Neural cell (in vitro differentiated cells): ENCODE data around the gene CENPL. TPM values are rescaled to one million over a fixed set of nuclear protein-coding genes. Genes with fewer than 3 reads are reported as not detected.

ENCODE experiments used
- H2AFZ ChIP-seq: fragments of 200-600, 300-800 bp; sonication (generic), shearing (Covaris generic); 2 replicates; pipeline ENCODE4 v1.6.0; 2014; ENCODE audit warnings: low read depth, mild to moderate bottlenecking, antibody characterized with exemption, low read length, moderate library complexity
- H3F3A ChIP-seq: fragments of 200-600 bp; shearing (Covaris generic); 2 replicates; pipeline ENCODE4 v1.6.1; 2016; ENCODE audit warnings: mild to moderate bottlenecking, moderate library complexity, mixed read lengths, antibody characterized with exemption, low read length; ENCODE audit not compliant: insufficient read depth, poor library complexity, severe bottlenecking
- H3K27ac ChIP-seq: fragments of 200-600, 300-800 bp; sonication (generic), shearing (Covaris generic); 2 replicates; pipeline ENCODE4 v1.5.1; 2014; ENCODE audit warnings: mild to moderate bottlenecking, low read length, moderate library complexity
- H3K27me3 ChIP-seq: fragments of 300-800, 200-600 bp; sonication (generic), shearing (Covaris generic); 2 replicates; pipeline ENCODE4 v1.6.0; 2014; ENCODE audit warnings: mild to moderate bottlenecking, low read depth, low read length, moderate library complexity; ENCODE audit not compliant: insufficient read depth
- H3K36me3 ChIP-seq: fragments of 300-800, 200-600 bp; sonication (generic), shearing (Covaris generic); 2 replicates; pipeline ENCODE4 v1.5.1; 2014; ENCODE audit warnings: mild to moderate bottlenecking, antibody characterized with exemption, low read length, moderate library complexity; ENCODE audit not compliant: insufficient read depth
- H3K4me2 ChIP-seq: fragments of 300-800, 200-600 bp; sonication (generic), shearing (Covaris generic); 2 replicates; pipeline ENCODE4 v1.6.0; 2014; ENCODE audit warnings: mild to moderate bottlenecking, low read length
- H3K4me3 ChIP-seq: fragments of 300-800, 200-600 bp; sonication (generic), shearing (Covaris generic); 2 replicates; pipeline ENCODE4 v1.5.1; 2014; ENCODE audit warnings: mild to moderate bottlenecking, low read length, moderate library complexity
- H3K79me2 ChIP-seq: fragments of 200-600 bp; shearing (Covaris generic); replicated peaks from 2 replicates; pipeline ENCODE4 v1.6.0; 2014; ENCODE audit warnings: mild to moderate bottlenecking, low read length, moderate library complexity; ENCODE audit not compliant: insufficient read depth
- H3K9ac ChIP-seq: fragments of 300-800, 200-600 bp; sonication (generic), shearing (Covaris generic); 2 replicates; pipeline ENCODE4 v1.6.1; 2016; ENCODE audit warnings: mild to moderate bottlenecking, low read length, mixed read lengths
- H3K9me2 ChIP-seq: fragments of 200-600 bp; shearing (Covaris generic); 2 replicates; pipeline ENCODE4 v1.6.1; 2016; ENCODE audit warnings: mild to moderate bottlenecking, low read length, mixed read lengths; ENCODE audit not compliant: insufficient read depth
- H3K9me3 ChIP-seq: fragments of 200-600, 300-800 bp; sonication (generic), shearing (Covaris generic); 2 replicates; pipeline ENCODE4 v1.6.1; 2016; ENCODE audit warnings: mild to moderate bottlenecking, mixed run types, low read length, moderate library complexity, mixed read lengths
- H4K20me1 ChIP-seq: fragments of 200-600 bp; shearing (Covaris generic); 2 replicates; pipeline ENCODE4 v1.6.1; 2016; ENCODE audit warnings: mild to moderate bottlenecking, mixed run types; ENCODE audit not compliant: insufficient read depth
- CTCF ChIP-seq: fragments of 450-650 bp; IDR thresholded peaks from 2 replicates; pipeline ENCODE4 v1.5.1; 2014; ENCODE audit warnings: antibody characterized with exemption, mild to moderate bottlenecking, moderate library complexity; ENCODE audit not compliant: poor library complexity, severe bottlenecking
- EP300 ChIP-seq: fragments of 450-650 bp; conservative IDR thresholded peaks from 2 replicates; pipeline ENCODE4 v1.6.1; 2014; ENCODE audit warnings: antibody characterized with exemption, mild to moderate bottlenecking, moderate library complexity; ENCODE audit not compliant: poor library complexity, severe bottlenecking
- EZH2 ChIP-seq: fragments of 200-600, 300-800 bp; shearing (Covaris generic), sonication (generic); IDR thresholded peaks from 2 replicates; pipeline ENCODE4 v1.6.1; 2014; ENCODE audit warnings: antibody characterized with exemption, low read length, borderline replicate concordance, mild to moderate bottlenecking; ENCODE audit not compliant: insufficient read depth, poor library complexity, severe bottlenecking
- MXI1 ChIP-seq: fragments of 450-650 bp; conservative IDR thresholded peaks from 2 replicates; pipeline ENCODE4 v1.6.1; 2014; ENCODE audit warnings: antibody characterized with exemption, mild to moderate bottlenecking; ENCODE audit not compliant: poor library complexity, severe bottlenecking
- POLR2AphosphoS5 ChIP-seq: IDR thresholded peaks from 2 replicates; pipeline ENCODE4 v1.6.1; 2012
- RAD21 ChIP-seq: fragments of 450-650 bp; conservative IDR thresholded peaks from 2 replicates; pipeline ENCODE4 v1.6.1; 2014; ENCODE audit warnings: antibody characterized with exemption, mild to moderate bottlenecking, moderate library complexity
- REST ChIP-seq: IDR thresholded peaks from 2 replicates; pipeline ENCODE4 v1.6.1; 2012; ENCODE audit warnings: borderline replicate concordance
- SMC3 ChIP-seq: fragments of 450-650 bp; conservative IDR thresholded peaks from 2 replicates; pipeline ENCODE4 v1.6.1; 2014; ENCODE audit warnings: antibody characterized with exemption, mild to moderate bottlenecking, moderate library complexity; ENCODE audit not compliant: poor library complexity
- TAF1 ChIP-seq: IDR thresholded peaks from 2 replicates; pipeline ENCODE4 v1.6.1; 2012; ENCODE audit warnings: low read depth
- polyA plus RNA-seq: library from polyadenylated mRNA; depleted of rRNA; stranded (reverse); fragments of >200 nt; gene quantifications from 2 replicates; pipeline ENCODE4 v1.2.3, GENCODE V29; 2014

The CENPL gene
- polyA plus RNA-seq, 1 donor from 2014 or later: 6.4 TPM

- Histone ChIP-seq H3K9ac (peak within 1 kb of the TSS; percentile 95), H3F3A (peaks cover 7% of the 10 kb centered on the region), H3K9me2 (no peaks in the 10 kb centered on the region), H3K27me3 (no peaks in the 10 kb centered on the region), H3K27ac (peak within 1 kb of the TSS; percentile 91), H3K36me3 (peaks cover 6% of the 10 kb centered on the region), H2AFZ (peak within 1 kb of the TSS; percentile 84), H3K79me2 (peaks cover 27% of the 10 kb centered on the region), H3K4me3 (peak within 1 kb of the TSS; percentile 93), H3K4me2 (peak within 1 kb of the TSS; percentile 90), H3K9me3 (no peaks in the 10 kb centered on the region), H4K20me1 (no peaks in the 10 kb centered on the region)
- TF ChIP-seq TAF1 (peak; percentile 95), SMC3 (no peak), EP300 (no peak), CTCF (no peak), EZH2 (no peak), MXI1 (peak; percentile 96), REST (peak; percentile 90), POLR2AphosphoS5 (peak; percentile 98), RAD21 (no peak)
Measured at GRCh38 chr1:173867753-173868265, 43.1 kb upstream of the CENPL start, which contains the start of gene GAS5. GAS5 (minus strand) TSS chr1:173867989.

GRCh38 chr1:173867141-173867752 lies 42.6 kb upstream of the CENPL start:
- peak overlapping the region; percentile 91 for H3K27ac ChIP-seq
- H3K79me2 ChIP-seq: peaks cover 27% of the 10 kb centered on the region
- H3F3A ChIP-seq: peaks cover 7% of the 10 kb centered on the region
- peak overlapping the region; percentile 90 for H3K4me2 ChIP-seq
- H3K27me3 ChIP-seq: no peaks in the 10 kb centered on the region
- H3K9me3 ChIP-seq: no peaks in the 10 kb centered on the region
- H3K4me3 ChIP-seq: peak overlapping the region; percentile 93
- H3K9ac ChIP-seq: peak overlapping the region; percentile 80
- no peaks in the 10 kb centered on the region for H4K20me1 ChIP-seq
- H3K36me3 ChIP-seq: peaks cover 6% of the 10 kb centered on the region
- TF ChIP-seq SMC3: no peak
- no peak for TF ChIP-seq EP300
- TF ChIP-seq EZH2: no peak
- TF ChIP-seq POLR2AphosphoS5: no peak
- no peak for TF ChIP-seq REST
- no peak for TF ChIP-seq RAD21
- no peak for TF ChIP-seq CTCF
- no peak for TF ChIP-seq MXI1
- TF ChIP-seq TAF1: no peak
- no peaks in the 10 kb centered on the region for H3K9me2 ChIP-seq
- peak overlapping the region; percentile 84 for H2AFZ ChIP-seq
